Effector memory CD4-positive, alpha-beta T cell (primary cell): ENCODE data around the gene HOXD8.

Source experiments
- DNase-seq, 3 donors: peaks; one replicate each; pipeline ENCODE4 v3.0.0-alpha.2; 2020
- H3K27ac ChIP-seq: 2 replicates; pipeline ENCODE4 v1.7.0; 2013; ENCODE audit warnings: mild to moderate bottlenecking, low read length, moderate library complexity; ENCODE audit not compliant: insufficient read depth, poor library complexity, severe bottlenecking
- H3K27me3 ChIP-seq: replicated peaks from 2 replicates; pipeline ENCODE4 v1.7.0; 2013; ENCODE audit warnings: mild to moderate bottlenecking, low read length; ENCODE audit not compliant: insufficient read depth, control insufficient read depth, poor library complexity, severe bottlenecking
- H3K36me3 ChIP-seq: 2 replicates; pipeline ENCODE4 v1.7.0; 2013; ENCODE audit warnings: mild to moderate bottlenecking, low read length, moderate library complexity; ENCODE audit not compliant: control insufficient read depth, insufficient read depth
- H3K4me1 ChIP-seq: 2 replicates; pipeline ENCODE4 v1.7.0; 2013; ENCODE audit warnings: low read length, mild to moderate bottlenecking; ENCODE audit not compliant: control insufficient read depth, insufficient read depth, poor library complexity, severe bottlenecking
- H3K4me3 ChIP-seq: 2 replicates; pipeline ENCODE4 v1.7.0; 2013; ENCODE audit warnings: low read length, low read depth, mild to moderate bottlenecking; ENCODE audit not compliant: insufficient read depth, poor library complexity, severe bottlenecking
- H3K9me3 ChIP-seq: 2 replicates; pipeline ENCODE4 v1.7.0; 2013; ENCODE audit warnings: mild to moderate bottlenecking, low read length, moderate library complexity; ENCODE audit not compliant: control insufficient read depth

HOXD8 gene

GRCh38 chr2:176097820-176098365 is 31.6 kb upstream of the HOXD8 start:
- peak overlapping the region; percentile 40 for H3K4me3 ChIP-seq
- no peak for DNase-seq
- H3K36me3 ChIP-seq, result no peaks in the 10 kb centered on the region
- no peaks in the 10 kb centered on the region for H3K9me3 ChIP-seq
- H3K4me1 ChIP-seq, result peaks cover 22% of the 10 kb centered on the region
- no peak overlapping the region for H3K27ac ChIP-seq
- peaks cover 95% of the 10 kb centered on the region for H3K27me3 ChIP-seq

GRCh38 chr2:176098366-176099158 is 30.9 kb upstream of the HOXD8 start:
- H3K27ac ChIP-seq, result no peak overlapping the region
- no peak overlapping the region for H3K4me3 ChIP-seq
- peaks cover 16% of the 10 kb centered on the region for H3K4me1 ChIP-seq
- no peak for DNase-seq
- peaks cover 94% of the 10 kb centered on the region for H3K27me3 ChIP-seq
- H3K9me3 ChIP-seq, result no peaks in the 10 kb centered on the region
- no peaks in the 10 kb centered on the region for H3K36me3 ChIP-seq

DNA sequence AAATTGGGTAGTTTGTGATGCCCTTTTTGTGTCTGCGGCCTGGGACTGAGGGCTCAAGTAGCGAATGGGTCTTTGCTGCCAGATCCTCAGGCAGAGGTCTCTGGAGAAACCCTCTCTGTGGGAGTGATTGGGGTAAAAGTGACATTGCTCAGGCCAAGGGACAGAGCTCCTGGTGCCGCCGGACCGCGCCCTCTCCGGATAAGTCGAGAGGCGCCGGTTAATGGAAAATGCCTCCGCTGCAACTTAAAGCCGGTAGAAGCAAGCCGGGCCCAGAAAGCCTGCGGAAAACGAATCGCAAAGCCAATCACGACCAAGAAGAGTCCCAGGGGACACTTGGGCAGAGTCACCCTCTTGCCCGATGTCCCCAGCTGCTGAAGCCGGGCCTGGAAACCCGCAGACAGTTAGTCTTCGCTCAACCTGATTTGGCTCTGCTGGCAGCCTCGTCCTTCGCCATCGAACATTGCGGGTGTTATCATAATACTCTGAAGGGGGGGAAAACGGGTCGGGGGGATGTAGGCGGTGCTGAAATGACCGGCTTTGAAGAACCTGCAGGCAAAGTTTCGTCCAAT is 30.3 kb upstream of the HOXD8 start:
- H3K4me3 ChIP-seq, result no peak overlapping the region
- H3K9me3 ChIP-seq, result no peaks in the 10 kb centered on the region
- H3K36me3 ChIP-seq, result no peaks in the 10 kb centered on the region
- H3K4me1 ChIP-seq, result peaks cover 14% of the 10 kb centered on the region
- no peak for DNase-seq
- peaks cover 94% of the 10 kb centered on the region for H3K27me3 ChIP-seq
- H3K27ac ChIP-seq, result no peak overlapping the region

DNA sequence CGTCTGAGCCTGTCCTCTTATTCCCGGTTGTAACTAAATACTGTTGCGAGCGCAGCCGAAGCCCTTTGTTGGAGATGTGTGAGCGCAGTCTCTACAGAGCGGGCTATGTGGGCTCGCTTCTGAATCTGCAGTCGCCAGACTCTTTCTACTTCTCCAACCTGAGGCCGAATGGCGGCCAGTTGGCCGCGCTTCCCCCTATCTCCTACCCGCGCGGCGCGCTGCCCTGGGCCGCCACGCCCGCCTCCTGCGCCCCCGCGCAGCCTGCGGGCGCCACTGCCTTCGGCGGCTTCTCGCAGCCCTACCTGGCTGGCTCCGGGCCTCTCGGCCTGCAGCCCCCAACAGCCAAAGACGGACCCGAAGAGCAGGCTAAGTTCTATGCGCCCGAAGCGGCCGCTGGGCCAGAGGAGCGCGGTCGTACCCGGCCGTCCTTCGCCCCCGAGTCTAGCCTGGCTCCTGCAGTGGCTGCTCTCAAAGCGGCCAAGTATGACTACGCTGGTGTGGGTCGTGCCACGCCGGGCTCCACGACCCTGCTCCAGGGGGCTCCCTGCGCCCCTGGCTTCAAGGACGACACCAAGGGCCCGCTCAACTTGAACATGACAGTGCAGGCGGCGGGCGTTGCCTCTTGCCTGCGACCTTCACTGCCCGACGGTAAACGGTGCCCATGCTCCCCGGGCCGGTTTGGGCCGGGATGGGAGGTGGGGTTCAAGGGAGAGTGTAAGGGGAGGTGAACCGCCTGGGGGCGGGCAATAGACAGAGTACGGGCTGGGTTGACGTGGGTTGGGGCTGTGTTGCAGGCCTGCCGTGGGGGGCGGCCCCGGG is 29.6 kb upstream of the HOXD8 start, which contains the start of gene HOXD12:
Gene HOXD12 (plus strand): TSS at position 68 of the 819 bp plus-strand sequence. CDS start 7 bp downstream, at position 75.
- DNase-seq, result no peak
- no peaks in the 10 kb centered on the region for H3K9me3 ChIP-seq

GRCh38 chr2:176100547-176101140 is 28.9 kb upstream of the HOXD8 start:
- Histone ChIP-seq H3K4me3 (no peak overlapping the region), H3K36me3 (no peaks in the 10 kb centered on the region), H3K27ac (no peak overlapping the region), H3K9me3 (no peaks in the 10 kb centered on the region), H3K4me1 (peaks cover 14% of the 10 kb centered on the region), H3K27me3 (peaks cover 95% of the 10 kb centered on the region)
- no peak for DNase-seq

More for the DNA sequence above, 29.6 kb upstream of the HOXD8 start, which contains the start of gene HOXD12:
- H3K27ac ChIP-seq, result no peak within 1 kb of the TSS
- H3K27me3 ChIP-seq, result peaks cover 95% of the 10 kb centered on the region
- peaks cover 14% of the 10 kb centered on the region for H3K4me1 ChIP-seq
- no peak within 1 kb of the TSS for H3K4me3 ChIP-seq
- H3K36me3 ChIP-seq, result no peaks in the 10 kb centered on the region

- Histone ChIP-seq H3K4me1 (peaks cover 14% of the 10 kb centered on the region), H3K9me3 (no peaks in the 10 kb centered on the region), H3K36me3 (no peaks in the 10 kb centered on the region), H3K4me3 (no peak overlapping the region), H3K27me3 (peaks cover 98% of the 10 kb centered on the region), H3K27ac (no peak overlapping the region)
- no peak for DNase-seq
These were observed 28.2 kb upstream of the HOXD8 start for GRCh38 chr2:176101216-176101830.

DNA sequence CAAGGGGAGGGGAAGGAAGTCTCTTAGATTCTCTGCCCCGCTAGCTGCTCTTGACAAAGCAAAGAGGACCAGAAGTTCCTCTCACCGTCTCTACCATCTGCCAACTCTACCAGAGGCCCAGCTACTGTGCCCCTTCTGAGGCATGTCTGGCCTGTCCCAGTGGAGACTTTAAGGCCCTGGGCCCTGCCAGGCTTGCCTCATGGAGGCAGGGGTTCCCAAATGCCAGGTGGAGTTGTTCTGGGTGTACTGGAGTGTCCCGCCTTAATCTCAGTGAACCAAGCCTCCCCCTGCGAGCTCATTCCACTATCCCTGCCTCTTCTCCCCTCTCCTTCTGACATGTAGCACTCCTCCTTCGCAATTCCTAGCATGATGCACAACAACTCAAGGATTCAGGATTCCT is 27.7 kb upstream of the HOXD8 start:
- Histone ChIP-seq H3K36me3 (no peaks in the 10 kb centered on the region), H3K27me3 (peaks cover 99% of the 10 kb centered on the region), H3K4me3 (no peak overlapping the region), H3K4me1 (peaks cover 12% of the 10 kb centered on the region), H3K27ac (no peak overlapping the region), H3K9me3 (no peaks in the 10 kb centered on the region)
- DNase-seq, result no peak

DNA sequence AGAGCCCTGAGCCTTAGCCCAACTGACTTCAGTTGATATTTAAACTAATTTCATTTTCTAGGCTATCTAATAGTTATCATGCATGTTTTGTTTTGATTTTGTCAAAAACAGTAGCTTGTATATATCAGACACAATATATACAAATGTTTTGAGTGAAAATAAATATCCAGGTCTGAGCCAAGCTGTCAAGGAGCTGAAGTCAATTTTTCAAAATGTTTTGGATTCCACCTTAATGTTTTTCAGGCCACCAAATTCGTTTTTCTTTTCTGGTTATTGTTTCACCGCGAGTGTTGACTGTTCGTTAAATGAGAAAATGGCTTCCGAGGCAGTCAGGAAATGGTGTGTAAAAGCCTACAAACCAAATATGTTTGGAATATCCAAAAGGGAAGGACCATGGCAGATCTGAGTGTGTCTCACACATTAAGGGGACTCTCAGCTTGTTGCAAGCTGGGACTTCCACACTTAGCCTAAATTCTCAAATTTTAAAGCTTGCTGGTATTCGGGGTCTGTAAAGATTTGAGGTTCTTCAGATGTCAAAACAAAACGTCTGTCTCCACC is 27.1 kb upstream of the HOXD8 start:
- peaks cover 99% of the 10 kb centered on the region for H3K27me3 ChIP-seq
- no peaks in the 10 kb centered on the region for H3K9me3 ChIP-seq
- H3K36me3 ChIP-seq, result no peaks in the 10 kb centered on the region
- no peak overlapping the region for H3K4me3 ChIP-seq
- DNase-seq, result no peak
- peaks cover 11% of the 10 kb centered on the region for H3K4me1 ChIP-seq
- H3K27ac ChIP-seq, result no peak overlapping the region

DNA sequence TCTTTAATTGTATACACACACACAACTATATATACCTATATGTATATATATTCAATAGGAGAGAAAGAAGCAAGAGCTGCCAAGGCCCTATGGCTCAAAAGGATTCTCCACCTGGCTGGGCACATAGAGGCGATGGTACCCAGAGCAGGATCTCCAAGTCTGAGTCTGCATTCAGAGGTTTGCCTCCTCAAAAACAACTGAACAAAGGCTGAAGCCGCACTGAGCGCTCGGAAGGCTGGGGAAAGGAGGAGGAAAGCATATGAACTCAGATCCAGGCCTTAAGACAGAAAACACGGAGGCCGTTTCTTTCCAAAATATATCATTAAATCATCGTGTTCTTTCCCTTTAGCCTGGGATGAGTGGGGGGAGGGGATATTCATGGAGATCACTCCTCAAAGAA is 26.3 kb upstream of the HOXD8 start:
- no peak for DNase-seq
- H3K9me3 ChIP-seq, result no peaks in the 10 kb centered on the region
- H3K36me3 ChIP-seq, result no peaks in the 10 kb centered on the region
- peaks cover 8% of the 10 kb centered on the region for H3K4me1 ChIP-seq
- H3K4me3 ChIP-seq, result no peak overlapping the region
- no peak overlapping the region for H3K27ac ChIP-seq
- H3K27me3 ChIP-seq, result peaks cover 92% of the 10 kb centered on the region
